Keratinocyte (primary cell): ENCODE data around the gene PKN2.

ENCODE experiments used
- EZH2 ChIP-seq: IDR thresholded peaks from one replicate; pipeline ENCODE4 v1.6.1; 2012; ENCODE audit warnings: inconsistent platforms, mild to moderate bottlenecking, low read length, moderate library complexity
- TF ChIP-seq, protein P1 (sequence below), 3 experiments: IDR thresholded peaks in 1 of 3; conservative IDR thresholded peaks in 1 of 3; optimal IDR thresholded peaks in 1 of 3; 2 replicates in 2 of 3; 3 replicates in 1 of 3; pipeline versions ENCODE3 to v1.5.1; 2011; ENCODE audit warnings: low read length in 3 of 3, mild to moderate bottlenecking in 3 of 3, moderate library complexity in 2 of 3, control low read depth in 1 of 3, inconsistent platforms in 1 of 3; ENCODE audit not compliant: insufficient read depth in 2 of 3; ENCODE audit errors: extremely low read depth in 1 of 3

- TF ChIP-seq, protein P1, sequence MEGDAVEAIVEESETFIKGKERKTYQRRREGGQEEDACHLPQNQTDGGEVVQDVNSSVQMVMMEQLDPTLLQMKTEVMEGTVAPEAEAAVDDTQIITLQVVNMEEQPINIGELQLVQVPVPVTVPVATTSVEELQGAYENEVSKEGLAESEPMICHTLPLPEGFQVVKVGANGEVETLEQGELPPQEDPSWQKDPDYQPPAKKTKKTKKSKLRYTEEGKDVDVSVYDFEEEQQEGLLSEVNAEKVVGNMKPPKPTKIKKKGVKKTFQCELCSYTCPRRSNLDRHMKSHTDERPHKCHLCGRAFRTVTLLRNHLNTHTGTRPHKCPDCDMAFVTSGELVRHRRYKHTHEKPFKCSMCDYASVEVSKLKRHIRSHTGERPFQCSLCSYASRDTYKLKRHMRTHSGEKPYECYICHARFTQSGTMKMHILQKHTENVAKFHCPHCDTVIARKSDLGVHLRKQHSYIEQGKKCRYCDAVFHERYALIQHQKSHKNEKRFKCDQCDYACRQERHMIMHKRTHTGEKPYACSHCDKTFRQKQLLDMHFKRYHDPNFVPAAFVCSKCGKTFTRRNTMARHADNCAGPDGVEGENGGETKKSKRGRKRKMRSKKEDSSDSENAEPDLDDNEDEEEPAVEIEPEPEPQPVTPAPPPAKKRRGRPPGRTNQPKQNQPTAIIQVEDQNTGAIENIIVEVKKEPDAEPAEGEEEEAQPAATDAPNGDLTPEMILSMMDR (optimal IDR thresholded peaks at IDR 0.05 in 1 of 3, IDR thresholded peaks at IDR 0.05 in 1 of 3, conservative IDR thresholded peaks at IDR 0.05 in 1 of 3; ENCODE audit: extremely low read depth in 1 of 3, insufficient read depth in 2 of 3, low read length in 3 of 3): no peak
- TF ChIP-seq EZH2: no peak
Observed at GRCh38 chr1:88722492-88722891, 38.4 kb downstream of the PKN2 start.
